Breast epithelium (tissue), 4 donors: ENCODE measurements around the gene TSHZ3. TPM values are rescaled to one million over a fixed set of nuclear protein-coding genes. Genes with fewer than 3 reads are reported as not detected.

Source experiments
- DNase-seq, 2 donors: peaks; one replicate each; pipeline ENCODE4 v3.0.0-alpha.2; 2019; ENCODE audit warnings: low spot score in 2 of 2
- H3K27ac ChIP-seq, 2 donors: fragments of 200-600 bp; sonication (generic) in 1 of 2; one replicate each; pipeline ENCODE4 v1.5.1; 2016 to 2019; ENCODE audit warnings: mild to moderate bottlenecking in 1 of 2
- H3K27me3 ChIP-seq, 2 donors: fragments of 200-600 bp; sonication (generic) in 1 of 2; one replicate each; pipeline versions ENCODE4 v1.5.1 to v1.6.0; 2017 to 2019; ENCODE audit warnings: control low read depth in 1 of 2, mild to moderate bottlenecking in 1 of 2
- H3K36me3 ChIP-seq: fragments of 200-600 bp; one replicate; pipeline ENCODE4 v1.5.1; 2019
- H3K4me1 ChIP-seq, 2 donors: fragments of 200-600 bp; sonication (generic); one replicate each; pipeline ENCODE4 v1.5.1; 2016 to 2019; ENCODE audit warnings: control low read depth in 1 of 2
- H3K4me3 ChIP-seq, 3 donors: fragments of 200-600 bp; sonication (generic); 1 replicate in 2 of 3; 2 replicates in 1 of 3; pipeline ENCODE4 v1.5.1; 2016 to 2019; ENCODE audit warnings: mild to moderate bottlenecking in 3 of 3, moderate library complexity in 2 of 3
- H3K9me3 ChIP-seq, 2 donors: fragments of 200-600 bp; sonication (generic) in 1 of 2; one replicate each; pipeline ENCODE4 v1.5.1; 2016 to 2019; ENCODE audit warnings: control low read depth in 1 of 2
- POLR2A ChIP-seq: fragments of 450-650 bp; IDR thresholded peaks from one replicate; pipeline ENCODE4 v1.6.1; 2016; ENCODE audit warnings: antibody characterized with exemption, mild to moderate bottlenecking, moderate library complexity
- POLR2AphosphoS5 ChIP-seq, 3 donors: sonication (generic); formaldehyde crosslinking; IDR thresholded peaks; one replicate each; pipeline ENCODE4 v1.6.1; 2017; ENCODE audit warnings: antibody characterized with exemption in 3 of 3
- intact Hi-C: fragments of 100-400 bp; cut with DNase I; formaldehyde crosslinking; loops from one replicate; pipeline ENCODE4 v1.15.1; 2023; ENCODE audit warnings: low total_unique reads
- total RNA-seq, 3 donors: library from RNA; depleted of rRNA; stranded (reverse); fragments of >200 nt; gene quantifications; one replicate each; pipeline ENCODE4 v1.1.0, GENCODE V29; 2016
- TF ChIP-seq, protein P1 (sequence below), 3 donors: fragments of 450-650 bp; IDR thresholded peaks; one replicate each; pipeline ENCODE4 v1.5.1; 2016 to 2017; ENCODE audit warnings: antibody characterized with exemption in 3 of 3, mild to moderate bottlenecking in 3 of 3, moderate library complexity in 3 of 3

Gene TSHZ3
- total RNA-seq, 3 donors from 2014 or later, result 3.7 to 9.8 (median 8.3) TPM

DNA sequence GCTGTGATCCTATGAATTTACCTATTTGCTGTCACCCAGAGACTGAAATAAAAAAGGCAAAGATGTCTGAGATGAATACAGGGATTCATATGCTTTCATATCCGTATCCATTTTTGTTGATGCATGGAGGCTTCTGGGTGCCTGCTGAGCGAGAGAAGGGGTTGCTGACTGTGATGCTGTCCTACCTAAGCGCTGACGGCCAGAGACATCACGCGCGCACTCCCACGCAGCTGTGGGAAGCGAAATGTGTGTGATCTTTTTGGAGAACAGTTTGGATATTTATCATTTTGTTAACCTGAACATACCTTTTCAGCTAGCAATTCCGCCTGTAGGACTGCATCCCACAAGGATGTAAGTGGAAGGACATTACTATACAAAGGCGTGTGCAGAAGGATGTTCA lies 23.9 kb downstream of the TSHZ3 start:
- no peaks in the 10 kb centered on the region for H3K9me3 ChIP-seq
- no peak overlapping the region for H3K4me3 ChIP-seq
- intact Hi-C loops, result no loop called here
- no peak overlapping the region for H3K27ac ChIP-seq
- TF ChIP-seq POLR2A (no peak), POLR2AphosphoS5 (IDR thresholded peaks at IDR 0.05) (no peak)
- TF ChIP-seq, protein P1, sequence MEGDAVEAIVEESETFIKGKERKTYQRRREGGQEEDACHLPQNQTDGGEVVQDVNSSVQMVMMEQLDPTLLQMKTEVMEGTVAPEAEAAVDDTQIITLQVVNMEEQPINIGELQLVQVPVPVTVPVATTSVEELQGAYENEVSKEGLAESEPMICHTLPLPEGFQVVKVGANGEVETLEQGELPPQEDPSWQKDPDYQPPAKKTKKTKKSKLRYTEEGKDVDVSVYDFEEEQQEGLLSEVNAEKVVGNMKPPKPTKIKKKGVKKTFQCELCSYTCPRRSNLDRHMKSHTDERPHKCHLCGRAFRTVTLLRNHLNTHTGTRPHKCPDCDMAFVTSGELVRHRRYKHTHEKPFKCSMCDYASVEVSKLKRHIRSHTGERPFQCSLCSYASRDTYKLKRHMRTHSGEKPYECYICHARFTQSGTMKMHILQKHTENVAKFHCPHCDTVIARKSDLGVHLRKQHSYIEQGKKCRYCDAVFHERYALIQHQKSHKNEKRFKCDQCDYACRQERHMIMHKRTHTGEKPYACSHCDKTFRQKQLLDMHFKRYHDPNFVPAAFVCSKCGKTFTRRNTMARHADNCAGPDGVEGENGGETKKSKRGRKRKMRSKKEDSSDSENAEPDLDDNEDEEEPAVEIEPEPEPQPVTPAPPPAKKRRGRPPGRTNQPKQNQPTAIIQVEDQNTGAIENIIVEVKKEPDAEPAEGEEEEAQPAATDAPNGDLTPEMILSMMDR (IDR thresholded peaks at IDR 0.05), result no peak
- H3K27me3 ChIP-seq, result no peaks in the 10 kb centered on the region
- no peak for DNase-seq
- H3K4me1 ChIP-seq, result no peaks in the 10 kb centered on the region
- no peaks in the 10 kb centered on the region for H3K36me3 ChIP-seq

DNA sequence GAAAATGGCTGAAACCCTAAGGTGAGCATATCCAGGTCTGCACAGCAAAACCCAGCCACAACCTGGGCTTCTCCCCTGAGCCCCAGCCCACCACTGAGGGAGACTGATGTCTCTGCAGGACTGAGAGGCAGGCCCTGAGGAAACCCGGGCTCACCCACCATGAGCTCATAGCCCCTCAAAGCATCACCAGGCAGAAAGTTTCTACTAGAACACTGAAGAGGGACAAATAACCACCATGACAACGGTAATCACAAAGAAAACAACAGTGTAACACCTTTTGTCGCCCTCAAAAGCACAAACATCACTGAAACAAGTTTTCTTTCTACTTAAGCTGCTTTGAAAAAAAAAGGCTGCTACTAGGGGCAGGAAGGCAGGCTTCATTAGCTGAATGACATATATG lies 29.8 kb downstream of the TSHZ3 start:
- Histone ChIP-seq H3K4me1 (peaks cover 0 to 6% of the 10 kb centered on the region in 2 donors), H3K27ac (no peak overlapping the region), H3K36me3 (no peaks in the 10 kb centered on the region), H3K4me3 (no peak overlapping the region), H3K9me3 (no peaks in the 10 kb centered on the region), H3K27me3 (no peaks in the 10 kb centered on the region)
- no peak for TF ChIP-seq POLR2AphosphoS5 (IDR thresholded peaks at IDR 0.05)
- TF ChIP-seq, protein P1 (IDR thresholded peaks at IDR 0.05), result no peak
- no peak for TF ChIP-seq POLR2A
- intact Hi-C loops, result loop anchor here (1.0 kb wide), 1 partner anchor 34 kb away; no protein-coding TSS in a partner anchor
- no peak for DNase-seq

DNA sequence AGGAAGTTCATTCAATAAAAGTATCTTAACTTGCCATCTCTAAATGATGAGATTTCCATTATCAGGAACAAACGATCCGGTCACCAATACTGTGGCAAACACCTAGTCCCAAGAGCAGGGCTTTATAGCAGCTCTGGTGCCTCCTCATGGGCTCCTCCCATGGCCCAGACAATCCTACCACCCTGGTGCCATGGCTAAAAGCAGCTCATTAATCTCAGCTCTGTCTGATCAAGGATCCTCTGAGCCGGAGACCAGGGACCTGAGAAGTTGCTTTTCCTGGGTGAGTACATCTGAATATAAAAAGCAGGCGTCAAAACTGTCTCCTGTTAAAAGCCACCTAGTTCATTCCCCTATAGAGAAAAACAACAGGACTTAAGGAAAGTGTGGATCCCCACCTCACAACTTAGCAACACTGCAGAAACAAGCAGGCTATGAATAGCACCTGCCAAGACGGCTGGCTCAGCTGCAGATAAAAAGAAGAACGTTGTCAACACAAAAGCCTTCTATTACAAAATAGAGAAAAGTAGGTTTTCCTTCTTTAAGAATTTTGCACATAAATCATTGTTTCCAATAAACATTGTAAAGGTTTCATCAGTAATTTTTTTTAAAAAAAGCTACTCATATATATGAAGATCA lies 30.3 kb downstream of the TSHZ3 start:
- Histone ChIP-seq H3K36me3 (no peaks in the 10 kb centered on the region), H3K4me3 (no peak overlapping the region), H3K27me3 (no peaks in the 10 kb centered on the region), H3K4me1 (peaks cover 0 to 6% of the 10 kb centered on the region in 2 donors), H3K9me3 (no peaks in the 10 kb centered on the region), H3K27ac (no peak overlapping the region)
- intact Hi-C loops, result loop anchor here (1.0 kb wide), 1 partner anchor 34 kb away; no protein-coding TSS in a partner anchor
- DNase-seq, result no peak
- TF ChIP-seq, protein P1 (IDR thresholded peaks at IDR 0.05), result no peak
- TF ChIP-seq POLR2A (no peak), POLR2AphosphoS5 (IDR thresholded peaks at IDR 0.05) (no peak)

DNA sequence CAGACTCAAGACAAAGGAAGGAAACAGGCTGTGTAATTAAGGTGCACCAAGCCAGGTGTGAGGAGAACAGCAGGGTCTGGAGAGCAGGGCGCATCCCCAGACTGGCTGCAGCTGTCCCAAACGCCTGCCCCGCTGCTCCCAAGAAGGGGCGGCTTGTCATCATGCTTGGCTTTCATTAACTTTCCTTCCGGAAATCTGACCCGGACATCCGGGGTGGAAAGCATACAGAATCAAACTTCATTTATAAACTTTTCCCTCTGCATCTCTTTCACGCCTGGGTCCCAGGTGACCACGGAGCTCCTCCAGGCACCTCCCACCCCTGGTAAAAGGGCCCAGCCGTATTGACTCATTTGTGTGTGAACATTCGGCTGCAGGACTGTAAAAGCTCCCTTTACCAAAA lies 31.7 kb downstream of the TSHZ3 start:
- H3K27ac ChIP-seq, result peak overlapping the region in 1 of 2 donors; percentile 78
- peaks cover 0 to 6% of the 10 kb centered on the region in 2 donors for H3K4me1 ChIP-seq
- no peaks in the 10 kb centered on the region for H3K27me3 ChIP-seq
- no peak for DNase-seq
- intact Hi-C loops, result no loop called here
- TF ChIP-seq, protein P1 (IDR thresholded peaks at IDR 0.05), result no peak
- TF ChIP-seq POLR2AphosphoS5 (IDR thresholded peaks at IDR 0.05), result no peak
- TF ChIP-seq POLR2A, result no peak
- H3K4me3 ChIP-seq, result peak overlapping the region in 1 of 3 donors; percentile 26
- H3K36me3 ChIP-seq, result no peaks in the 10 kb centered on the region
- no peaks in the 10 kb centered on the region for H3K9me3 ChIP-seq

DNA sequence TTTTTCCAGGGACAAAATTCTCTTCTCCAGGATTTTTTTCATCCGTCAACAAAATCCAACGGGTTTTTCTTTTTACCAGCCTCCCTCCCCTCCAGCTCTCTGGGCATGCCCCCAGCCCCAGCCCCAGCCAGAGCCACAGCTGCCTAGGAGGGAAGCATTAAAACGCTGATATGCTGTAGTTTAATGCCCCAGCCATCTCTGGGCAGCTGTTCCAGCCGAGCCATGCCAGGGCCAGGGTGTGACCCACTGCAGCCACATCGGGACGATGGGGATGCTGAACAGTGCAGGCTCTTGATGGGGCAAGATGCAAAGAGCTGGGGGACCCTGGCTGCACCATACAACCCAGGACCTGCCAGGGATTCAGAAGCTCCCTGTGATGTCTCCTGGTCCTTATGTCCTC lies 32.1 kb downstream of the TSHZ3 start:
- peak overlapping the region in 1 of 3 donors; percentile 26 for H3K4me3 ChIP-seq
- peak overlapping the region in 1 of 2 donors; percentile 78 for H3K27ac ChIP-seq
- H3K9me3 ChIP-seq, result no peaks in the 10 kb centered on the region
- peaks cover 0 to 6% of the 10 kb centered on the region in 2 donors for H3K4me1 ChIP-seq
- TF ChIP-seq POLR2A (no peak), POLR2AphosphoS5 (IDR thresholded peaks at IDR 0.05) (no peak)
- TF ChIP-seq, protein P1 (IDR thresholded peaks at IDR 0.05), result no peak
- DNase-seq, result no peak
- H3K36me3 ChIP-seq, result no peaks in the 10 kb centered on the region
- intact Hi-C loops, result no loop called here
- no peaks in the 10 kb centered on the region for H3K27me3 ChIP-seq
